Kidney (tissue), 14 donors: ENCODE measurements around the gene KIAA1549. TPM values are rescaled to one million over a fixed set of nuclear protein-coding genes. Genes with fewer than 3 reads are reported as not detected.

Experiments
- DNase-seq, 5 donors: peaks; one replicate each; pipeline ENCODE4 v3.0.0-alpha.2; 2013 to 2020
- FAIRE-seq: peaks from 2 replicates; lab custom pipeline; 2012; peaks lifted over from hg19 to GRCh38; lab: Jason Lieb, UNC
- H3K27ac ChIP-seq, 2 donors: one replicate each; pipeline ENCODE4 v1.7.0; 2013; ENCODE audit warnings: low read depth in 2 of 2, low read length in 2 of 2, inconsistent platforms in 1 of 2
- H3K27me3 ChIP-seq: one replicate; pipeline ENCODE4 v1.7.1; 2013; ENCODE audit warnings: low read length, inconsistent platforms; ENCODE audit not compliant: control insufficient read depth, insufficient read depth
- H3K36me3 ChIP-seq, 3 donors: one replicate each; pipeline versions ENCODE4 v1.7.0 to v1.7.1; 2013; ENCODE audit warnings: low read length in 3 of 3, control low read depth in 1 of 3, inconsistent platforms in 1 of 3; ENCODE audit not compliant: insufficient read depth in 3 of 3, control insufficient read depth in 2 of 3
- H3K4me1 ChIP-seq, 3 donors: one replicate each; pipeline versions ENCODE4 v1.7.0 to v1.7.1; 2013; ENCODE audit warnings: low read length in 3 of 3, inconsistent platforms in 1 of 3, low read depth in 1 of 3; ENCODE audit not compliant: control insufficient read depth in 2 of 3, insufficient read depth in 2 of 3
- H3K4me3 ChIP-seq, 3 donors: one replicate each; pipeline versions ENCODE4 v1.7.0 to v1.8.1; 2013; ENCODE audit warnings: low read length in 3 of 3, control low read depth in 1 of 3, inconsistent platforms in 1 of 3
- H3K9ac ChIP-seq, 3 donors: one replicate each; pipeline versions ENCODE4 v1.7.0 to v1.7.1; 2013; ENCODE audit warnings: low read length in 3 of 3, control low read depth in 1 of 3, inconsistent platforms in 1 of 3
- H3K9me3 ChIP-seq, 3 donors: one replicate each; pipeline versions ENCODE4 v1.7.0 to v1.7.1; 2013; ENCODE audit warnings: low read length in 3 of 3, control low read depth in 1 of 3, inconsistent platforms in 1 of 3; ENCODE audit not compliant: control insufficient read depth in 2 of 3, insufficient read depth in 1 of 3
- CTCF ChIP-seq: IDR thresholded peaks from 3 replicates; pipeline ENCODE4 v1.5.1; 2012; ENCODE audit warnings: mild to moderate bottlenecking, moderate library complexity, borderline replicate concordance; ENCODE audit not compliant: insufficient read depth; ENCODE audit errors: extremely low read depth
- intact Hi-C: fragments of 100-400 bp; cut with DNase I; formaldehyde crosslinking; loops from one replicate; pipeline ENCODE4 v1.11.1; 2022
- polyA plus RNA-seq: library from polyadenylated mRNA; stranded (reverse); fragments of 350-450 nt; fragmentation: Illumina TruSeq; extraction: RNeasy Lipid Tissue Mini Kit (QIAGEN cat#74804); gene quantifications from one replicate; pipeline ENCODE4 v1.2.3, GENCODE V29; 2014; ENCODE audit warnings: low read depth, low replicate concordance; ENCODE audit not compliant: insufficient read depth
- total RNA-seq: library from RNA; stranded (reverse); fragmentation: NEBNext Ultra II Directional; extraction: Animal tissue kit (Norgen Biotek cat#: 25700); gene quantifications from one replicate; pipeline ENCODE4 v1.2.1, GENCODE V29; 2021
- donor health status: control.
- donor health status: control.
- donor health status: control.
- donor health status: control.
- donor health status: control.
- donor health status: DM: yes; HTN: yes; CAD: no.
- donor health status: Normal renal cell carcinoma (clear cell type).

Gene KIAA1549
- total and polyA plus RNA-seq, 2 donors from 2014 or later, result 1.8 to 10.1 TPM

- H3K27me3 ChIP-seq, result no peaks in the 10 kb centered on the region
- no peak for FAIRE-seq
- no peak for TF ChIP-seq CTCF
Measured at GRCh38 chr7:138898802-138899201, 82.4 kb downstream of the KIAA1549 start.

GRCh38 chr7:138898255-138898654 is 82.9 kb downstream of the KIAA1549 start:
- Histone ChIP-seq H3K4me3 (no peak overlapping the region), H3K27me3 (no peaks in the 10 kb centered on the region), H3K4me1 (no peaks in the 10 kb centered on the region), H3K9me3 (no peaks in the 10 kb centered on the region), H3K9ac (no peak overlapping the region), H3K36me3 (peaks cover 4 to 11% (median 9%) of the 10 kb centered on the region in 3 donors), H3K27ac (no peak overlapping the region)
- intact Hi-C loops, result no loop called here
- no peak for TF ChIP-seq CTCF
- DNase-seq (no peak), FAIRE-seq (no peak)

More at GRCh38 chr7:138898802-138899201, 82.4 kb downstream of the KIAA1549 start:
- DNase-seq, result no peak
- H3K4me3 ChIP-seq, result no peak overlapping the region
- H3K9ac ChIP-seq, result no peak overlapping the region
- intact Hi-C loops, result no loop called here
- no peaks in the 10 kb centered on the region for H3K4me1 ChIP-seq
- H3K9me3 ChIP-seq, result no peaks in the 10 kb centered on the region
- H3K27ac ChIP-seq, result no peak overlapping the region
- peaks cover 4 to 12% (median 11%) of the 10 kb centered on the region in 3 donors for H3K36me3 ChIP-seq

GRCh38 chr7:138895679-138896078 is 85.5 kb downstream of the KIAA1549 start:
- Histone ChIP-seq H3K4me3 (no peak overlapping the region), H3K9me3 (no peaks in the 10 kb centered on the region), H3K27me3 (no peaks in the 10 kb centered on the region), H3K4me1 (peaks cover 0 to 14% (median 9%) of the 10 kb centered on the region in 3 donors), H3K27ac (no peak overlapping the region), H3K9ac (no peak overlapping the region), H3K36me3 (peaks cover 4 to 9% (median 7%) of the 10 kb centered on the region in 3 donors)
- no peak for FAIRE-seq
- TF ChIP-seq CTCF, result no peak
- no peak for DNase-seq
- intact Hi-C loops, result no loop called here

- intact Hi-C loops, result no loop called here
- peaks cover 0 to 23% (median 13%) of the 10 kb centered on the region in 3 donors for H3K4me1 ChIP-seq
- no peak overlapping the region for H3K4me3 ChIP-seq
- H3K27me3 ChIP-seq, result no peaks in the 10 kb centered on the region
- FAIRE-seq, result no peak
- no peaks in the 10 kb centered on the region for H3K9me3 ChIP-seq
- H3K27ac ChIP-seq, result no peak overlapping the region
- no peak for TF ChIP-seq CTCF
- H3K9ac ChIP-seq, result no peak overlapping the region
- H3K36me3 ChIP-seq, result peaks cover 0 to 7% (median 4%) of the 10 kb centered on the region in 3 donors
- no peak for DNase-seq
Measured at GRCh38 chr7:138893258-138893657, 87.9 kb downstream of the KIAA1549 start.
